ENCODE results near the gene CCDC88C.

CCDC88C gene

GRCh38 chr14:91377700-91378652 lies 39.6 kb downstream of the CCDC88C start:
- DNase-seq: no peak

- no peak for DNase-seq
Observed at GRCh38 chr14:91376547-91377477, 40.8 kb downstream of the CCDC88C start.

- DNase-seq: no peak
Observed at GRCh38 chr14:91375720-91376452, 41.7 kb downstream of the CCDC88C start.

GRCh38 chr14:91374879-91375702 lies 42.5 kb downstream of the CCDC88C start:
- peak; percentile 35 for DNase-seq

GRCh38 chr14:91374287-91374878 lies 43.2 kb downstream of the CCDC88C start:
- DNase-seq: no peak

GRCh38 chr14:91373591-91374254 lies 43.9 kb downstream of the CCDC88C start:
- peak; percentile 59 for DNase-seq

- DNase-seq: peak; percentile 37
Observed at GRCh38 chr14:91372671-91373495, 44.7 kb downstream of the CCDC88C start.

- DNase-seq: no peak
Observed at GRCh38 chr14:91371990-91372375, 45.6 kb downstream of the CCDC88C start.

GRCh38 chr14:91371011-91371989 lies 46.3 kb downstream of the CCDC88C start:
- no peak for DNase-seq

- DNase-seq: peak; percentile 42
Observed at GRCh38 chr14:91369628-91370445, 47.8 kb downstream of the CCDC88C start.

- no peak for DNase-seq
Observed at GRCh38 chr14:91368776-91369416, 48.7 kb downstream of the CCDC88C start.

- peak; percentile 86 for DNase-seq
Observed at GRCh38 chr14:91367173-91368171, 50.1 kb downstream of the CCDC88C start.

GRCh38 chr14:91366749-91367148 lies 50.9 kb downstream of the CCDC88C start:
- no peak for DNase-seq

- DNase-seq: no peak
Observed at GRCh38 chr14:91365552-91365951, 52.1 kb downstream of the CCDC88C start.

GRCh38 chr14:91364524-91365270 lies 52.9 kb downstream of the CCDC88C start:
- no peak for DNase-seq
